Uterine smooth muscle cell (primary cell): ENCODE measurements around the gene C19orf25. TPM values are rescaled to one million over a fixed set of nuclear protein-coding genes. Genes with fewer than 3 reads are reported as not detected.

Experiments
- total RNA-seq: library from RNA; depleted of rRNA; stranded (reverse); fragments of >200 nt; gene quantifications from 2 replicates; pipeline ENCODE4 v1.2.3, GENCODE V29; 2014

C19orf25 gene
- total RNA-seq: 24.7 and 32.2 TPM in 2 replicates

DNA sequence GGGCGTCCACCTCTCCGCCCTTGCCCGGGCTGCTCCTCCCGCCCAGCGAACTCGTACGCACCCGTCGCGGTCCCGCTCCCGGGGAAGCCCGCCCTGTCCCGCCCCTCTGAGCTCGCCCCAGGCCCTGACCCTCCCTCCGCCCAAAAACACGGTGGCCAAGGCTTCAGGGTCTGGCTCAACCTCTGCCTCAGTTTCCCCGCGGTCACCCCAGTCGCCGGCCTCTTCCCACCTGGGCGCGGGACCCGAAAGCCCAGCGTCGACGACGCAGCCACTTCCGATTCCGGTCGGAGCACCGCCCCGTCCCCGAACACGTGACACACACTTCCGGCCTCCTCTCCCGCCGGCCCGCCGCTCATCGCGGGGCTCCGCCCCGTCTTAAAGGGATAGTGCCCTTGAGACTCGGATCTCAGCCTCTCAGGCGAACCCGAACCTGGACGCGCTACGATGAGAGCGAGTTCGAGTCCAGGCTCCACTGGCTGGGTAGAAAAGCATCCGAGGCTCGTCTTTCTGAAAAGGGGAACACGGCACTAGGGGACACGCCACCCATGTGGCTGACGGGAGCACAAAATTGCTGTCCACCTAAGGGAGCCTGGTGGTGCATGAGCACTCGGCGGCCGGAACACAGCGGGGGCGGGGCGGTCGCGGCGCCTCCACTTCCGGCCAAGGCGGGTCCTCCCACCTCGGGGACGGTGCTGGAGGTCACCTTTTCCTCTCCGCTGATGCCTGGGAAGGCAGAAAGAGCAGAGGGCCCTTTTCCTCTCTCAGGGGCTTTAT lies at the start of gene C19orf25:
Gene C19orf25 (minus strand): TSS at position 282 of the 774 bp plus-strand sequence. CDS start 312 bp downstream, outside the sequence.

GRCh38 chr19:1523412-1524286 lies 44.6 kb upstream of the C19orf25 start, which contains the start of gene PLK5:
PLK5 (plus strand) TSS chr19:1524077; CDS start chr19:1526997, 2,920 bp downstream.

GRCh38 chr19:1512671-1513498 lies 33.9 kb upstream of the C19orf25 start, which contains the start of gene ADAMTSL5:
ADAMTSL5 (minus strand) TSS chr19:1513019; CDS start chr19:1510943, 2,076 bp downstream.

GRCh38 chr19:1491114-1491848 lies 12.3 kb upstream of the C19orf25 start, which contains the start of gene REEP6:
REEP6 (plus strand) TSS chr19:1491181; CDS start chr19:1491270, 89 bp downstream.

GRCh38 chr19:1490311-1491113 lies 11.5 kb upstream of the C19orf25 start, which contains the start of gene PCSK4:
PCSK4 (minus strand) TSS chr19:1490350; CDS start chr19:1490346, 4 bp downstream.

GRCh38 chr19:1449467-1450442 lies 29.3 kb downstream of the C19orf25 start, which contains the start of gene APC2:
APC2 (plus strand) TSS chr19:1450121; CDS start chr19:1453002, 2,881 bp downstream.

DNA sequence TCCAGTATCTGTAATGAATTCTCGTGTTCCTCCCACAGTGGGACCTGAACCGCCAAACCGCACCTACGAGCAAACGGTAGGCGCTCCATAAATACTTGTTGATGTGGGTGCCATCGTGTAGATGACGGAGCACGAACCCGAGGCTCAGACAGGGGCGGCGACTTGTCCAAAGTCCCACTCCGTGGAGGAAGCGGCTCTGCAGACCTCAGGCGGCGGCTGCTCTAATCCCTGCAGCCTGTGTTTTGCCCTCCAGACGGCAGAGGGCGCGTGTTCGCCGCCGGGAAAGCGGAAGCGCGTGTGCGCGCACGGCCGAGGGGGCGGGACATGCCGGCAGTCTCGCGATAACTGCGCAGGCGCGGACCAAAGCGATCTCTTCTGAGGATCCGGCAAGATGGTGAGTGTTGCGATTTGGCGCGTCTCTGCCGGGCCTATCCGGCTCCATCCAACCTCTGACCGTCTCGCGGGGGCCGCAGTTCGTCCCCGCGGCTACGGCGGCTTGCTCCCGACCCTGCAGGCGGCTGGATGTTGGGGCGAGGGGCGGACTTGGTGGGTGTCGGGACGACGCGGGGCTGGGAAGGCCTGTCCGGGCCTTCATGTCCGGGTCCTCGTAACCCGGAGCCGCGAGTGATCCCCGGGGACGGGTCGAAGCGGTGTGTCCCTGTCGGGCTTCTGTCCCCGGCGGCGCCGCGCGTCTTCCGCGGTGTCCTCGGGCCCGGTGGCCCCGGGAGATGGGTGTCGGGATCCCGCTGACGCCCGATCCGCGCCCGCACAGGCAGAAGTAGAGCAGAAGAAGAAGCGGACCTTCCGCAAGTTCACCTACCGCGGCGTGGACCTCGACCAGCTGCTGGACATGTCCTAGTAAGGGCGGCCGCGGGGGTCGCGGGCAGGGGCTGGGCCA lies 40.7 kb downstream of the C19orf25 start, which contains the start of gene RPS15:
Gene RPS15 (plus strand): TSS at position 362 of the 898 bp plus-strand sequence. CDS start 30 bp downstream, at position 392.

Other genes starting within 250 kb of the C19orf25 start
- 3.8 and 4.6 TPM in 2 replicates for gene CBARP, start 241.2 kb downstream of the C19orf25 start, total RNA-seq
- 19.8 and 26.2 TPM in 2 replicates for gene ATP5F1D, start 237.5 kb downstream of the C19orf25 start, total RNA-seq
- 23.0 and 30.2 TPM in 2 replicates for gene MIDN, start 230.6 kb downstream of the C19orf25 start, total RNA-seq
- gene CIRBP, start 209.9 kb downstream of the C19orf25 start, total RNA-seq: 184 and 223 TPM in 2 replicates
- 24.6 and 28.7 TPM in 2 replicates for gene FAM174C, start 203.7 kb downstream of the C19orf25 start, total RNA-seq
- not detected in 2 replicates for gene EFNA2, start 193.3 kb downstream of the C19orf25 start, total RNA-seq
- gene NDUFS7, start 95.3 kb downstream of the C19orf25 start, total RNA-seq: 72.2 and 91.2 TPM in 2 replicates
- gene GAMT, start 77.7 kb downstream of the C19orf25 start, total RNA-seq: 26.7 and 37.1 TPM in 2 replicates
- gene DAZAP1, start 71.6 kb downstream of the C19orf25 start, total RNA-seq: 65.9 and 103 TPM in 2 replicates
- gene RPS15, start 40.8 kb downstream of the C19orf25 start, total RNA-seq: 486 and 592 TPM in 2 replicates
- gene APC2, start 29.1 kb downstream of the C19orf25 start, total RNA-seq: 0.44 and 0.50 TPM in 2 replicates
- gene PCSK4, start 11.1 kb upstream of the C19orf25 start, total RNA-seq: 2.3 and 4.4 TPM in 2 replicates
- 0.44 and 1.7 TPM in 2 replicates for gene REEP6, start 12.0 kb upstream of the C19orf25 start, total RNA-seq
- gene ADAMTSL5, start 33.8 kb upstream of the C19orf25 start, total RNA-seq: 3.1 and 6.6 TPM in 2 replicates
- gene PLK5, start 44.9 kb upstream of the C19orf25 start, total RNA-seq: not detected in 2 replicates
- 50.2 and 50.7 TPM in 2 replicates for gene MEX3D, start 89.1 kb upstream of the C19orf25 start, total RNA-seq
- 113 and 126 TPM in 2 replicates for gene MBD3, start 113.7 kb upstream of the C19orf25 start, total RNA-seq
- gene UQCR11, start 126.2 kb upstream of the C19orf25 start, total RNA-seq: 32.5 and 47.6 TPM in 2 replicates
- 82.9 and 118 TPM in 2 replicates for gene TCF3, start 173.4 kb upstream of the C19orf25 start, total RNA-seq